Thoracic aorta (tissue), 2 donors: ENCODE data around the gene LAG3. TPM values are rescaled to one million over a fixed set of nuclear protein-coding genes. Genes with fewer than 3 reads are reported as not detected.

Experiments used
- total RNA-seq, 2 donors: library from RNA; depleted of rRNA; stranded (reverse); fragments of >200 nt; gene quantifications; one replicate each; pipeline versions ENCODE4 v1.1.0 to v1.2.3, GENCODE V29; 2016

LAG3 gene
- total RNA-seq, 2 donors from 2014 or later: 0.95 to 1.5 TPM

Other genes starting within 250 kb of the LAG3 start
- gene GAPDH, start 238.0 kb upstream of the LAG3 start, total RNA-seq: 1,000 to 10,000 TPM; 1,700 to 2,744 TPM
- 10 to 100 TPM; 36.2 to 68.6 TPM for gene IFFO1, start 216.5 kb upstream of the LAG3 start, total RNA-seq
- 10 to 100 TPM; 41.2 to 83.0 TPM for gene NOP2, start 204.2 kb upstream of the LAG3 start, total RNA-seq
- gene CHD4, start 165.1 kb upstream of the LAG3 start, total RNA-seq: 100 to 1,000 TPM; 193 to 205 TPM
- 1 to 10 TPM; 4.8 to 6.8 TPM for gene LPAR5, start 136.6 kb upstream of the LAG3 start, total RNA-seq
- gene ACRBP, start 125.1 kb upstream of the LAG3 start, total RNA-seq: 1 to 10 TPM; 5.1 to 9.1 TPM
- gene ING4, start 109.4 kb upstream of the LAG3 start, total RNA-seq: 10 to 100 TPM; 21.8 to 36.9 TPM
- 10 to 100 TPM; 36.8 to 45.3 TPM for gene ZNF384, start 83.1 kb upstream of the LAG3 start, total RNA-seq
- gene PIANP, start 71.7 kb upstream of the LAG3 start, total RNA-seq: 1 to 10 TPM; 3.1 to 4.2 TPM
- gene COPS7A, start 48.5 kb upstream of the LAG3 start, total RNA-seq: 10 to 100 TPM; 69.9 to 78.2 TPM
- 100 to 1,000 TPM; 129 to 179 TPM for gene MLF2, start 19.4 kb upstream of the LAG3 start, total RNA-seq
- gene PTMS, start 6.2 kb upstream of the LAG3 start, total RNA-seq: 100 to 1,000 TPM; 168 to 186 TPM
- gene CD4, start 17.0 kb downstream of the LAG3 start, total RNA-seq: 10 to 100 TPM; 22.3 to 25.0 TPM
- 1 to 10 TPM; 1.1 to 3.1 TPM for gene GPR162, start 49.3 kb downstream of the LAG3 start, total RNA-seq
- 10 to 100 TPM; 66.1 to 77.7 TPM for gene P3H3, start 55.9 kb downstream of the LAG3 start, total RNA-seq
- 10 to 100 TPM in 1 of 2 donors, 1 to 10 TPM in 1; 9.3 to 16.6 TPM for gene GNB3, start 68.4 kb downstream of the LAG3 start, total RNA-seq
- 1 to 10 TPM; 1.8 to 1.9 TPM for gene CDCA3, start 78.8 kb downstream of the LAG3 start, total RNA-seq
- gene USP5, start 79.6 kb downstream of the LAG3 start, total RNA-seq: 10 to 100 TPM; 54.3 to 62.7 TPM
- gene TPI1, start 95.0 kb downstream of the LAG3 start, total RNA-seq: 100 to 1,000 TPM; 287 to 322 TPM
- gene SPSB2, start 100.8 kb downstream of the LAG3 start, total RNA-seq: 10 to 100 TPM in 1 of 2 donors, 1 to 10 TPM in 1; 9.2 to 19.1 TPM
- gene LRRC23, start 132.3 kb downstream of the LAG3 start, total RNA-seq: 1 to 10 TPM; 8.5 TPM
- 10 to 100 TPM; 53.6 to 57.9 TPM for gene ENO2, start 142.1 kb downstream of the LAG3 start, total RNA-seq
- 100 to 1,000 TPM; 109 to 163 TPM for gene ATN1, start 155.4 kb downstream of the LAG3 start, total RNA-seq
- not detected for gene RNU7-1, start 171.3 kb downstream of the LAG3 start, total RNA-seq
- 100 to 1,000 TPM; 370 to 416 TPM for gene C12orf57, start 171.5 kb downstream of the LAG3 start, total RNA-seq
- 10 to 100 TPM; 19.0 to 24.0 TPM for gene PTPN6, start 178.8 kb downstream of the LAG3 start, total RNA-seq
- gene PHB2, start 198.1 kb downstream of the LAG3 start, total RNA-seq: 100 to 1,000 TPM; 103 to 139 TPM
- 10 to 100 TPM; 31.5 to 31.7 TPM for gene EMG1, start 198.4 kb downstream of the LAG3 start, total RNA-seq
- gene LPCAT3, start 246.0 kb downstream of the LAG3 start, total RNA-seq: 10 to 100 TPM; 40.5 to 51.9 TPM